Erythroblast (primary cell): ENCODE results near the gene BMAL2.

Experiments used
- GATA1 ChIP-seq: IDR thresholded peaks from 2 replicates; pipeline ENCODE4 v1.6.1; 2011; ENCODE audit warnings: low read depth, mild to moderate bottlenecking, control low read depth, low read length, moderate library complexity
- POLR2A ChIP-seq: IDR thresholded peaks from 2 replicates; pipeline ENCODE4 v1.6.1; 2011; ENCODE audit warnings: mild to moderate bottlenecking, low read length

GRCh38 chr12:27299102-27299501 lies 33.5 kb upstream of the BMAL2 start:
- TF ChIP-seq POLR2A (no peak), GATA1 (no peak)
